ENCODE data around the gene GCK. TPM values are rescaled to one million over a fixed set of nuclear protein-coding genes. Genes with fewer than 3 reads are reported as not detected.

Gene GCK
- total RNA-seq, 1 experiment from 2014 or later = not detected

GRCh38 chr7:44121761-44122420, 67.3 kb downstream of the GCK start:
- intact Hi-C loops (cut with micrococcal nuclease; ENCODE audit: unreplicated experiment) = loop anchor here (5.0 kb wide), 1 partner anchor 80 kb away; the partner anchor contains the start of gene YKT6
- BruUV-seq (replicated peaks) = no TSS peak
- H3K36me3 ChIP-seq (ENCODE audit: insufficient read depth, low read length, poor library complexity, severe bottlenecking) = peaks cover 45% of the 10 kb centered on the region

GRCh38 chr7:44120395-44120794, 68.8 kb downstream of the GCK start:
- intact Hi-C loops (cut with micrococcal nuclease; ENCODE audit: unreplicated experiment) = loop anchor here (5.0 kb wide), 1 partner anchor 82 kb away; the partner anchor contains the start of gene YKT6
- DNase-seq (ENCODE audit: low spot score) = no peak
- no peak overlapping the region for H3K4me3 ChIP-seq (ENCODE audit: low read depth, low read length, poor library complexity, severe bottlenecking)
- POLR2A ChIA-PET (ENCODE audit: low non-redundant PET) = no interaction called here
- CTCF ChIA-PET = no interaction called here
- no peaks in the 10 kb centered on the region for H3K27me3 ChIP-seq (replicated peaks; ENCODE audit: insufficient read depth, low read depth, low read length, poor library complexity)
- H3K27ac ChIP-seq (ENCODE audit: low read depth, low read length, poor library complexity, severe bottlenecking) = peak overlapping the region; percentile 22
- TF ChIP-seq EZH2 (IDR thresholded peaks at IDR 0.05; ENCODE audit: borderline replicate concordance, low read depth, low read length, poor library complexity, severe bottlenecking) = no peak
- TF ChIP-seq CTCF (conservative IDR thresholded peaks at IDR 0.05; ENCODE audit: low read depth, low read length) = no peak
- H3K9me3 ChIP-seq (ENCODE audit: low read depth, low read length, poor library complexity, severe bottlenecking) = no peaks in the 10 kb centered on the region
- BruUV-seq (replicated peaks) = no TSS peak
- peaks cover 57% of the 10 kb centered on the region for H3K36me3 ChIP-seq (ENCODE audit: insufficient read depth, low read length, poor library complexity, severe bottlenecking)
- H3K4me1 ChIP-seq (ENCODE audit: insufficient read depth, low read length, poor library complexity, severe bottlenecking) = peaks cover 13% of the 10 kb centered on the region

More at GRCh38 chr7:44121761-44122420, 67.3 kb downstream of the GCK start:
- no peaks in the 10 kb centered on the region for H3K9me3 ChIP-seq (ENCODE audit: low read depth, low read length, poor library complexity, severe bottlenecking)
- no peaks in the 10 kb centered on the region for H3K27me3 ChIP-seq (replicated peaks; ENCODE audit: insufficient read depth, low read depth, low read length, poor library complexity)
- POLR2A ChIA-PET (ENCODE audit: low non-redundant PET) = interaction anchor here (0.6 kb wide), 1 partner anchor 13 kb away, joined by 4 read pairs; no protein-coding TSS in a partner anchor
- H3K4me1 ChIP-seq (ENCODE audit: insufficient read depth, low read length, poor library complexity, severe bottlenecking) = peaks cover 13% of the 10 kb centered on the region
- TF ChIP-seq CTCF (conservative IDR thresholded peaks at IDR 0.05; ENCODE audit: low read depth, low read length) (no peak), EZH2 (IDR thresholded peaks at IDR 0.05; ENCODE audit: borderline replicate concordance, low read depth, low read length, poor library complexity, severe bottlenecking) (no peak)
- DNase-seq (ENCODE audit: low spot score) = no peak
- H3K27ac ChIP-seq (ENCODE audit: low read depth, low read length, poor library complexity, severe bottlenecking) = peak overlapping the region; percentile 83
- CTCF ChIA-PET = no interaction called here
- H3K4me3 ChIP-seq (ENCODE audit: low read depth, low read length, poor library complexity, severe bottlenecking) = peak overlapping the region; percentile 62

- Histone ChIP-seq H3K9me3 (ENCODE audit: low read depth, low read length, poor library complexity, severe bottlenecking) (no peaks in the 10 kb centered on the region), H3K27me3 (replicated peaks; ENCODE audit: insufficient read depth, low read depth, low read length, poor library complexity) (no peaks in the 10 kb centered on the region), H3K27ac (ENCODE audit: low read depth, low read length, poor library complexity, severe bottlenecking) (peak overlapping the region; percentile 22), H3K4me3 (ENCODE audit: low read depth, low read length, poor library complexity, severe bottlenecking) (no peak overlapping the region), H3K4me1 (ENCODE audit: insufficient read depth, low read length, poor library complexity, severe bottlenecking) (peaks cover 13% of the 10 kb centered on the region), H3K36me3 (ENCODE audit: insufficient read depth, low read length, poor library complexity, severe bottlenecking) (peaks cover 62% of the 10 kb centered on the region)
- intact Hi-C loops (cut with micrococcal nuclease; ENCODE audit: unreplicated experiment) = loop anchor here (5.0 kb wide), 1 partner anchor 82 kb away; the partner anchor contains the start of gene YKT6
- CTCF ChIA-PET = no interaction called here
- no peak for TF ChIP-seq CTCF (conservative IDR thresholded peaks at IDR 0.05; ENCODE audit: low read depth, low read length)
- TF ChIP-seq EZH2 (IDR thresholded peaks at IDR 0.05; ENCODE audit: borderline replicate concordance, low read depth, low read length, poor library complexity, severe bottlenecking) = no peak
- BruUV-seq (replicated peaks) = no TSS peak
- POLR2A ChIA-PET (ENCODE audit: low non-redundant PET) = no interaction called here
- DNase-seq (ENCODE audit: low spot score) = no peak
Observed at GRCh38 chr7:44119829-44120380, 69.3 kb downstream of the GCK start.
